NK-92 (cell line): ENCODE data around the gene PHLDB3.
"Not testable (repeated sequence)": the region's sequence is repeated elsewhere in the genome, so short reads cannot be mapped to it uniquely, and the experiment has no call there.

Experiments
- DNase-seq: peaks from one replicate; lab custom pipeline; 2025; ENCODE audit not compliant: unreplicated experiment; lab: John Stamatoyannopoulos, UW

PHLDB3 gene

DNA sequence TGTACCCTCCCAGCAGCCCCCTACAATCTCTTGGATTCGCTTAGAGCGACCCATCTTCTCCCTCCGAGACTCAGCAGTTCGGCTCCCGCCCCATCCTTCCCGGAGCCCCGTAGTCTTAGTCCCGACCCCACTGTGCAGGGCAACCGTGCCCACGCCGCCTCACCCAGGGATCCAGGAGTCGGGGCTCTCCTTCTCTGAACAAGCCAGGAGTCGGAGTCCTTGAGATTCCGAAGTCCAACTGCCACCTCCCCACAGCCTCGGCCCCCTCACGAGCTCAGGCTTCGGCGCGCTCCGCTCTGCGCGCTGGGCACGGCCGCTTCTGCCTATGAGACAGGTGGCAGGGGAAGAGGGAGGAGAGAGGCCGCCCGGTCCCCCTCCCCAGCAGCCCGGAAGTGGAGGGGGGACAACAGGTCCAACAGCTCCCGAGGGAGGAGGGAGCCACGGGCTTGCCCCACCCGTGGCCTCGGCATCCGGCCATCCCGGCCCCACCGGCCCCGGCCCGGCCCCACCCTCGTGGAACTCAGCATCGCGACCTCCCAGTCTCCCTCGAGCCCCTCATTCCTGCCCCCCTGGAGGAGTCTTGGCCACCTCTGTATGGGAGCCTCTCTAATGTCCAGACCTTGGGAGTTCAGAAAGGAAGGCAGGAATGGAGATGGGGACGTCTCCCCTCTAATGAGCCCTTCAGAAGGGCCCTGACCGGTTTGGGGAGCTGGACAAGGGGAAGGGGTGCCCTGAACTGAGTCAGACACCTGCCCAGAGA, at the start of gene PHLDB3:
Gene PHLDB3 (minus strand): TSS at position 321 of the 760 bp plus-strand sequence. CDS start 628 bp downstream, outside the sequence.
- DNase-seq = no peak

DNA sequence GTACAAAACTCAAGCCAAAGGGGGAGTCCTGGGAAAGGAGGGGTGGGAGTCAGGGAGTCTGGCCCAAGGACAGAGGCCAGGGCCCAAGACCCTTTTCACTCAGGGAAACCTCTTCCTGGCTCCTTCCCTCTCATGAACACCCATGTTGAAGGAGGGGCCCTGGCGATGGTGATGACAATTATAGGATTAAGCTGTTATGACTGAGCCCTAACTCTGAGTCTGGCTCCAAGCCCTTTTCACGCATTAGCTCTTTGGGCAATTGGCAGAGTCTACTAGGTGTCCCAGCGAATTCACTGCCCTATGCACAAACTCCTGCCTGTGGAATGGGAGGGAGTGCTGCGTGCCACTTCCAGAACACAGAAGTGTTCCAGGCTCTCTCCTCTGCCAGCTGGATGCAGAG, 49.1 kb upstream of the PHLDB3 start:
- DNase-seq = no peak

DNA sequence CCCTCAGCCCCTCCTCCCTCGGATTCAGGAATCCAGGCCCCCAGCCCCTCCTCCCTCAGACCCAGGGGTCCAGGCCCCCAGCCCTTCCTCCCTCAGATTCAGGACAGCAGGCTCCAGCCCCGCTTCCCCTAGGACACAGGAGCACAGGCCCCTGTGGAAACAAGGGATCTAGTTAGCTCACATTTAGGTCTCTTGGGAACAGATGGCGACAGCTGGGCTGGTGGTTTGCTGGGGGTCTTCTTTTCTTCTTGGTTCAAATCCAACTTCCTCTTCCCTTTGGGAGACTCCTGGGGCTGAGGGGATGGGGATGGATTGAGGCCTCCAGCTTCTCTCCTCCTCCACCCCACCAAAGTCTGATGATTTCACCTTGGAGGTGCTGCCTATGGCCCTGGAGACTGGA, 48.1 kb upstream of the PHLDB3 start:
- DNase-seq = no peak

DNA sequence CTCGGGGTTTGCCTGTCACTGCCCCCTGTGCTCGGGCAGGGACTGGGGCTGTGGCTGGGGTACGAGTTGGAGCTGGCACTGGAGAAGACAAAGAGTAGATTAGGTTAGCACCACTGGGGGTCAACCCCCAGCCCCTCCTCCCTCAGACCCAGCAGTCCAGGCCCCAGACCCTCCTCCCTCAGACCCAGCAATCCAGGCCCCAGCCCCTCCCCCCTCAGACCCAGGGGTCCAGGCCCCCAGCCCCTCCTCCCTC, 47.6 kb upstream of the PHLDB3 start:
- no peak for DNase-seq

DNA sequence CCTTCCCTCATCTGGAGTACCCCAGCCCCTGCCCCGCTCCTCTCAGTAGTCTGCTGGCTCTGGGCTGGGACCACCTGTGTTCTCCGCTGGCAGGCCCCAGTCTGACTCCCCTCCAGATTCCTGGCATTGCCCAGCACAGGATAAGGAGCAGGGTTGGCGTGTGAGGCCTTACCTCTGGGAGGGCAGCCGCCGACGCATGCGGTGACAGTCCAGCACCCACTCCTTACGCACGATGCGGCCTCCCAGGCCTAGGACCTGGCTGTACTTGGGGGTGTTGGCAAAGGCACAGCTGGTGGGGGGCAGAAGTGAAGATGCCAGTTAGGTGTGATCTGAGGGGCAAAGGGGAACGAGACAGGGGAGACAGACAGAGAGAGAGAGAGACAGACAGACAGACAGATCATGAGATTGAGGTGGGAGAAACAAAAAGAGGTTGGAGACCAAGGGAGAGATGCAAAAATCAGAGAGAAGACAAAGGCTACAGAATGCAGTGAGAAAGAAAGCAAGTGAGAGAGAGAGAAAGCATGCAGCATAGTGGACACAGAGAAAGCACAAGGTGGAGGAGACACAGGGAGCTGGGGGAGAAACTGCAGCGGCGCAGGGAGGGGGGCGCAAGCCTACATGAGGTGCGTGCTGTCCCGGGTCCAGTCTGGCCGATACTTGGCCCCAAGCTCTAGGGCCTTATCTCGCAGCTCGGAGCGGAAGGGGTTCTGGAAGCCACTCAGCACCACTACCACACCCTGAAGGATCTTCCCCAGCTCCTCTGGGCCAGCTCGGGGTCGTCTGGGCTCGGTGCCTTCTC, 47.1 kb upstream of the PHLDB3 start:
- no peak for DNase-seq

DNA sequence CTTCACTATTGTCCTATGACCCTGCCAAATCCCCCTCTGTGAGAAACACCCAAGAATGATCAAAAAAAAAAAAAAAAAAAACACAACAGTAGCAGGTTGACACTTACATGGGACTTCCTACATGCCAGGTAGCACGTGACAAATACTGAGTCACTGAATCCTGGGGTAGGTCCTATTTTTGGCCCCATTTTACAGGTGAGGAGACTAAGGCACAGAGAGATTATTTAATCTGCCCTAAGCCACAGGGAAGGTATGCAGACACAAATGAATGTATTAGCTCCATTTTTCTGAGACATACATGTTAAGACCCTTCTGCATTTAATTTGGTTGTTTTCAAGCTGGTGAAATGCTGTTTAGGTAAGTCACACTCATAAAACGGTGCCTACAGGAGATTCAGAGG, 44.2 kb upstream of the PHLDB3 start:
- no peak for DNase-seq

DNA sequence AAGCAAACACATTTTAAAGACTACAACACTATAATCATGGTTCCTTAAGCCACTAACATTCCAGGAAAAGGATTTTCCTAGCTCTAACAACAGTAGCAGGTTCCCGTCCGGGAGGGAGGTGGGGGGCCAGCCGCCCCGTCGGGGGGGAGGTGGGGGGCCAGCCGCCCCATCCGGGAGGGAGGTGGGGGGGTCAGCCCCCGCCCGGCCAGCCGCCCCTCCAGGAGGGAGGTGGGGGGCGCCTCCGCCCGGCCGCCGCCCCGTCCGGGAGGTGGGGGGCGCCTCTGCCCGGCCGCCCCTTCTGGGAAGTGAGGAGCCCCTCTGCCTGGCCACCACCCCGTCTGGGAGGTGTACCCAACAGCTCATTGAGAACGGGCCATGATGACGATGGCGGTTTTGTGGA, 43.4 kb upstream of the PHLDB3 start:
- not testable (repeated sequence) for DNase-seq

DNA sequence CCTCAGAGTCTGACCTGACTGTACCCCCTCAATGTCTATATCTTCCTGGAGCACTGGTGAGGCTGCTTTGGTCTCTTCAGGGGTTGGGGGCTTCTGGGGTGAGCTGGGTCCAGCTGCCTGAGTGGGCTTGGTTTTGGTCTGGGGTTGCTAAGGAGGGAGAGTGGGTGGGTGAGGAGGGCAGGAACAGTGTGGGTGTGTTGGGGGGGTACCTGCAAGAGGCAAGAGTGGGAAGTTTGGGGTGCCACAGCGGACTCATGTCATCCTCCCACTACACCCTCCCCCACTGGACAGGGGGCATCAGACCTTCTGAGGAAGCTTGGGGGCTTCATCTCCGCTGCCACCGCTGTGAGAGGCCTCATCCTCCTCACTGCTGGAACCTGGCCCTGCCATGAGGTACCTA, 42.0 kb upstream of the PHLDB3 start:
- no peak for DNase-seq

DNA sequence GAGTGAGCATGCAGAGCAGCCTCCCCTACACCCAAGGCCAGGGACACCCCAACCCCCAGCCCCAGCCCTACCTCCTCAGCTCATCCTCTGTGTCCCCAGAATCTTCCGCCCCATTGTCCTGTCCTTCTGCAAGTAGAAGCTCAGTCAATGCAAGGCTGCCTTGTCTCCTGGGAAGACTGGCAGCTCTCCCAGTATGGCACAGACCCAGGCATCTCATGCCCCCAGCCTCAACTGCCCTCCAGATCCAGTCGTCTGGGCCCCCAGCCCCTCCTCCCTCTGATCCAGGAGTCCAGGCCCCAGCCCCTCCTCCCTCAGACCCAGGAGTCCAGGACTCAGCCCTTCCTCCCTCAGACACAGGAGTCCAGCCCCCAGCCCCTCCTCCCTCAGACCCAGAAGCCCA, 41.4 kb upstream of the PHLDB3 start:
- DNase-seq = no peak

DNA sequence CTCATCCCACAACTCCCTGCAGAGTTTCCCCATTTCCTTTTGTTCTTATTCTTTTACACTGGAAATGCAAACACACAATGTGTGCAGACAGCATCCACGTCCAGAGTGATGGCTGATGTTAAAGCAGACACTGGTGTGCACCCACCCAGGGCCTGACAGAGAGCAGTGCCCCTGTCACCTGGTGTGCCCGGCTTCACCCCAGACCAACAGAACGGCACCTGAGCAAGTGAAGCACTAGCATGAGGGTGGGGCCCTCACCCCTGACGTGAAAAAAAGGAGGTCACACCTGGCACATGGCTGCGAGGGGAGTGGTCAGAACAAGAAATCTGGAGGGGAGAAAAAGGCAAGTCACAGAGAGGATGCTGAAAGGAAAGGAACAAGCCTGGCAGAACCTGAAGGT, 40.7 kb upstream of the PHLDB3 start:
- DNase-seq = no peak

DNA sequence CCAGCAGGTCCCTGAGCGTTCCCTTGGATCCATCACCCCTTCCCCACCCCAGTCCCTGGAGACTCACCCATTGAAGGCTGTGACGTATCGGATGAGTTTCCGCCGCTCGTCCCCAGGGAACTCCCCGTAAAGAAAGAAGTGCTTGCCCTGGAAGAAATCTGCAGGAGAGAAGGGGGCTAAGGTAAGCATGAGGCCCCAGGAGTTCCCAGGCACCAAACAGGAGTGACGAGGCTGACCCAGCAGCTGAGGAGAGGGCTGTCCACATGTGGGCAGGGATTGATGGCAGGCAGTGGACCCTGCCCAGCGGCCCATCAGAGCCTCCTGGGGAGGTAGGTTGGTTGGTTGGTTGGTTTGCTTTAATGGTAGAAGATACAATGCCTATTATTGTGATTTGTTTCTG, 39.5 kb upstream of the PHLDB3 start:
- DNase-seq = no peak

DNA sequence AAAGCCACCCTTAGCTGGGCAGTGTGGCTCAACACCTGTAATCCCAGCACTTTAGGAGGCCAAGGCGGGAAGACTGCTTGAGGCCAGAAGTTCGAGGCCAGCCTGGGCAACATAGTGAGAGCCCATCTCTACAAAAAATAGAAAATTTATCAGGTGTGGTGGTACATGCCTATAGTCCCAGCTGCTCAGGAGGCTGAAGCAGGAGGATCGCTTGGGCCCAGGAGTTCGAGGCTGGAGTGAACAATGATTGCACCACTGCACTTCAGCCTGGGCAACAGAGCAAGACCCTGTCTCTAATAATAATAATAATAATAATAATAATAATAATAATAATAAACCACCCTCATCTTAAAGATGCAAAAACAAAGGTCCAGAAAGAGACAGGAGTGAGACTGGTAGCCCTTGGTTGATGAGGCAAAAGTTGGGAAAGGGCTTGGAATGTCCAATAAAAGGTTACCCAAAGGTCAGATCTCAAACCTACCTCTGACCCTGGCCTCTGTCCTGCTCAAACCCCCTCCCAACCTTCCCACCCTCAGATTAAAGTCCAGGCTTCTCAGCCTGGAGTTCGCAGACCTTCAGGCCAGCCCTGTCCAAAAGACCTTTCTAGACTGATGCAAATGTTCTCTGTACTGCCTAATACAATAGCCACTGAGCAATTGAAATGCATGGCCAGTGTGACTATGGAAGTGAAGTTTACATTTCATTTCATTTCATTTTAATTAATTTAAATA, 37.5 kb upstream of the PHLDB3 start:
- no peak for DNase-seq

DNA sequence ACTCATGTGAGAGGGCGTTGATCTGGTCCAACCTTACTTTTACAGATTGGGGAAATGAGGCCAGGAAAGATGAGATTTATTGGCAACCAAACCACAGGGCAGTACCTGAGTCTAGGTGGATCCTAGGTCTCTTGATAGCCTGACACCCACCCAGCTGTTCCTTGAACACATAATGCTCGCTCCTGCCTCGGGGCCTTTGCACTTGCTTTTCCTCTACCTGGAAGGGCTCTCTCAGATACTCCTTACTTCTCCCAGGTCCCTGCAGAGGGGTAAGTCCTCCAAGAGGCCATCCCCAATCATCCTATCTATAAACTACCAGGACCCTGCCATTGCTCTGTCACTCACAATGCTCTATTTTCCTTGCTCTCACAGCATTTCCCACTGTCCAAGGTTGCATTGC, 35.8 kb upstream of the PHLDB3 start:
- DNase-seq = no peak

DNA sequence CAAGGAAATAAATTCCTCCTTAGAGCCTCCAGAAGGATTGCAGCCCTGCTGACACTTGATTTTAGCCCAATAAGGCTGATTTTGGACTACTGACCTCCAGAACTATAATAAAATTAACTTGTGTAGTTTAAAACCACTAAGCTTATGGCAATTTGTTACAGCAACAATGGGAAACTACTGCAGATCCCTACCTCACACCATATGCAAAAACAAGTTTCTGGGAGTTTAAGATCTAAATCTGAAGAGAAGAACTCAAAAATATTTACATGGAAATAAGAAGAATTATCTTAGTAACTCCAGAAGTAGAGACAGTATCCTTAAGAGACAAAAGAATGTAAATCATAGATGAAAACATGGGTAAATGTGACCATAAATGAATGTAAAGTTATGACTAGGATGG, 34.4 kb upstream of the PHLDB3 start:
- no peak for DNase-seq

DNA sequence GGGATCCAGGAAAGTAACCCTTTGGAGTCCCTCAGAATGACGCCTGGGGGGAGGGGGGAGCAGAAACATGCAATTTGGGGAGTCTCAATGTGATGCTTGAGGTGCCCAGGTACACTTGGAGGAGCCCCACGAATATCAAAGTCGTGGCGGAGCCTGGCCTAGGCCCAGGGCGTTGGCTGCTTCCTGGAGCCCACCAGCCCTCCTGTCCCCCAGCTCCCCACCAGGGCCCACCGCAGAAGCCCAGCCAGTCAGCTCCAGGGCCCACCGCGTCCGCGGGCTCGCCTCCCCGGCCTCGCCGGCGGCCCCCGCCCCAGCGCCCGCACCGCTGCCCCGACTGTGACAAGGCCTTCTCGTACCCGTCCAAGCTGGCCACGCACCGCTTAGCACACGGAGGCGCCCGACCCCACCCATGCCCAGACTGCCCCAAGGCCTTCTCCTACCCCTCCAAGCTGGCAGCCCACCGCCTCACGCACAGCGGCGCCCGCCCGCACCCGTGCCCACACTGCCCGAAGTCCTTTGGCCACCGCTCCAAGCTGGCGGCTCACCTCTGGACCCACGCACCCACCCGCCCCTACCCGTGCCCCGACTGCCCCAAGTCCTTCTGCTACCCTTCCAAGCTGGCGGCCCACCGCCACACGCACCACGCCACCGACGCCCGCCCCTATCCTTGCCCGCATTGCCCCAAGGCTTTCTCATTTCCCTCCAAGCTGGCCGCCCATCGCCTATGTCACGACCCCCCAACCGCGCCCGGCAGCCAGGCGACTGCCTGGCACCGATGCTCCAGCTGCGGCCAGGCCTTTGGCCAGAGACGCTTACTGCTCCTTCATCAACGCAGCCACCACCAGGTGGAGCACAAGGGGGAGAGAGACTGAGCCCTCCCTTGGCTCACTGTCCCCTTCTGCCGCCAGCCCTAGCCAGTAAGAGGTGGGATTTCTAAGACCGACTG, 30.5 kb upstream of the PHLDB3 start:
- no peak for DNase-seq

DNA sequence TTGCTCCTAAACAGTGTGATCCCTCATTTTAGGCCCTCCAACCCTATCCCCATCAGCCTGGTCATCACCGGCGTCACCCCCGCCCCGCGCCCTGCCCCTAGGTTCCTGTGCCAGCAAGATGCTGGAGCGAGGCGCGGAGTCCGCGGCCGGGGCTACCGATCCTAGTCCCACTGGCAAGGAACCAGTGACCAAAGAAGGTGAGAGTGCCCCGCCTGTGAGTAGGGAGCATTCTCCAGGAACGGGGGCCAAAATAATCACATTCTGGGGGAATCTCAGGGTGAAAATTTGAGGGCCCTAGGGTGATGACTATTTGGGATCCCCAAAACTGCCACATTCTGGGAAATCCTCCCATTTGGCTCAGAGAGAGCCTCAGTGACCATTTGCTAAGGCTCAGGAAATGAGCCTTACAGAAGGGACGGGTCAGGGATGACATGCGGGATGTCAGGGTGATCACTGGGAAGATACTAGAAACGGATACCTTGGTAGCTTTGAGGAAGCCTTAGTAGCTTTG, 29.8 kb upstream of the PHLDB3 start:
- no peak for DNase-seq

DNA sequence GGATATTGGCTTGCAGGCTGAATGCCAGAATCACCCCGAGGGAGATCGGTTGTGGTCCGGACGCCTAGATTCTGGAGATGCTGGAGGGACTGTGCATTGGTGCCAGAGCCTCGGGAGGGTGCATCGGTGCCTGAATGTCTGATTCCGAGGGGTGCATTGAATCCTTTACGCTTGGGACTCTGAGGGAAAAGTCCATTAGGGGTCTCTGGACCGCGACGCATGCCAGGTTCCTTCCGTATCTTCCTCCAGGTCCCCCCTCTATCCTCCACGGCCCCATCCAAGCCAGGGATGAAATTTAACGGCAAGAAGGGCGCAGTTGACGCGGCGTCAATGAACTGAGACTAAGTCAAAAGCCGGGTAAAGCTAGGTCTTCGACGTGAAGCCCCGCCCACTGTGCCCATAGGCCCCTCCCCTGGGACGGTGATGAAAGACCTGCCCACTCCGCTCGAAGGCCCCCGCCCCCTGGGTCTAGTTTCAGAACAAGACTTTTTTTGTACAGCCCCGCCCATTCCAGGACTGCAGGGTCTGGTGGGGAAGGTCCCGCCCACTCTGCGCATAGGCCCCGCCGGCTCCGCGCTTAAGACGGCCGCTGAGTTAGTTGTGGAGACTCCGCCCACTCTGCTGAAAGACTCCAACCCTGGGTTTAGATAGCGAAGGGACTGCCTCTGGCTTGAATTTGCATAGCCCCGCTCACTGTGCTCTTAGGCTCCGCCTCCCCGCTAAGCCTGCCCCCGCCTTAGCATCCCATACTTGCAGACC, 29.2 kb upstream of the PHLDB3 start:
- DNase-seq = peak; percentile 66

DNA sequence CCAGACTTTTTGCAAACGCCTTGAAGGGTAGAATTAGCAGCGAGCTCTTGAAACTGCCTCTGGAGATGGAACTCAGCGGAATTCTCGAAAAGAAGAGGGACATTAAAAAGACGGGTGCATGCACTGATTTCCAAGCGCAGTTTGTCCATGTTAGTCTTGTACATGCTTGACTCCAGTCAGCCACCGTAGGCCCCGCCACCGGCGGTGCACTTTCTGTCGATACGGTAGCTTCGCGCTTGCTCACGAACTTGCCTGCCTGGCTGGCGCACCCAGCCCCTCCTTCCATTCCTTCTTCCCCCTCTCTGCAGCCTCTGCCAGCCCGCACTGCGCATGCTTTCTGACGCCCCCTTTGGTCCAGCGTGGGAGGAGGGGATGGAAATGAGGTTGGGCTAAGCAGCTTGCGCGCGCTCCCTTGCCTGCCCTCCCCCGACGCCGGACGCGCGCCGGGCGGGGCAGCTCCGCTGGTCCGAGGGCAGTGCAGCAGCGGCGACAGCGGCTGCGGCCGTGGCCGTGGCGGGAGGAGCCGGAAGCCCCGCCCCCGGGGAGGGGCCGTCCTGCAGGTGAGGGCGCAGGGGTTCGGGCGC, 28.5 kb upstream of the PHLDB3 start, which contains the start of gene ZNF575:
Gene ZNF575 (plus strand): TSS at position 227 of the 584 bp plus-strand sequence. CDS start 1,235 bp downstream, outside the sequence.
- no peak for DNase-seq

DNA sequence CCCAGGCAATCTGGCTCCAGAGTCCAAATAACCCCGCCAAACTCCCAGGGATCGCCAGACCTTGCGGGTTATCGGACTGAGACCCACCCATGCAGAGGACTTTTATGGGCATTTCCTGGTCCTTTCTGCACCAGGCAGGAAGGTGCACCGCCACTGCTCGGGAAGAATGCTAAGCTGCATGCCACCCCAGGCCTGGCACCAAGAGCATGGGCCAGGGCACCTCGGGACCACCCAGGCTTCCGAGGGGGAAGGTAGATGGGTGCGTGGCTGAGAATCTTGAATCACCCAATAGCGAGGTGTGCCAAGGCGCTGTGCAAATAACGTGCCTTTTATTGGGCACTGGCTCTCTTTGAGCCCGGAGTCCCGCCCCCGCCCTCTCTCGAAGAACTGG, 28.0 kb upstream of the PHLDB3 start:
- DNase-seq = no peak
